GM10847 (cell line): ENCODE data around the gene SLC19A2.

Source experiments
- POLR2A ChIP-seq: IDR thresholded peaks from 2 replicates; pipeline ENCODE4 v1.6.1; 2011; ENCODE audit not compliant: insufficient read length; ENCODE audit errors: extremely low read depth

The SLC19A2 gene

DNA sequence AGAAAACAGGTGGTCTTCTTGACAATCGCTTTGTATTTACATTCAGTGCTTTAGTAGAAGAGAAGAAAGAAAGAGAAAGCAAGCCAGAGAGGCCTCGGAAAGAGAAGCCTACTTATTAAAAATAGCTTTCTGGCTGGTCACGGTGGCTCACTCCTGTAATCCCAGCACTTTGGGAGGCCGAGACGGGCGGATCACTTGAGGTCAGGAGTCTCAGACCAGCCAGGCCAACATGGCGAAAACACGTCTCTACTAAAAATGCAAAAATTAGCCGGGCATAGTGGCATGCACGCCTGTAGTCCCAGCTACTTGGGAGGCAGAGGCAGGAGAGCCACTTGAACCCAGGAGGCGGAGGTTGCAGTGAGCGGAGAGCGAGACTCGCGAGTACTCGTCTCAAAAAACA lies 1.8 kb upstream of the SLC19A2 start:
- TF ChIP-seq POLR2A = no peak

DNA sequence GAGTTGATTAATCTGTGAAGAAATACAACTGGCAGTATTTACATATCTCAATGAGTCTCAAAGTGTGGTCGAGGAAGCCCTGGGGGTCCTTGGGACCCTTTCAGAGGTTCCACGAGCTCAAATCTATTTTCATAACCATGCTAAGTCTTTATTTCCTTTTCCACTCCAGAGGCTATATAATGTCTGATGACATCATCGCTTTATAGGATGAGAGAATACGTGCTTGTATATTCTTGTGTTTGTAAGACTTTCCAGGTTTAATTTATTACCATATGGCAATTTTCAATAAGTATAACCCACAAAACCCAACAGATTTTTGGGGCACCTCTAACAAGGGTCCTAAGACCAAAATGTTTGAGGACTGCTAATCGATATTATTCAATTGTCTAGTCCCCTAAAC lies 1.4 kb upstream of the SLC19A2 start:
- no peak for TF ChIP-seq POLR2A

DNA sequence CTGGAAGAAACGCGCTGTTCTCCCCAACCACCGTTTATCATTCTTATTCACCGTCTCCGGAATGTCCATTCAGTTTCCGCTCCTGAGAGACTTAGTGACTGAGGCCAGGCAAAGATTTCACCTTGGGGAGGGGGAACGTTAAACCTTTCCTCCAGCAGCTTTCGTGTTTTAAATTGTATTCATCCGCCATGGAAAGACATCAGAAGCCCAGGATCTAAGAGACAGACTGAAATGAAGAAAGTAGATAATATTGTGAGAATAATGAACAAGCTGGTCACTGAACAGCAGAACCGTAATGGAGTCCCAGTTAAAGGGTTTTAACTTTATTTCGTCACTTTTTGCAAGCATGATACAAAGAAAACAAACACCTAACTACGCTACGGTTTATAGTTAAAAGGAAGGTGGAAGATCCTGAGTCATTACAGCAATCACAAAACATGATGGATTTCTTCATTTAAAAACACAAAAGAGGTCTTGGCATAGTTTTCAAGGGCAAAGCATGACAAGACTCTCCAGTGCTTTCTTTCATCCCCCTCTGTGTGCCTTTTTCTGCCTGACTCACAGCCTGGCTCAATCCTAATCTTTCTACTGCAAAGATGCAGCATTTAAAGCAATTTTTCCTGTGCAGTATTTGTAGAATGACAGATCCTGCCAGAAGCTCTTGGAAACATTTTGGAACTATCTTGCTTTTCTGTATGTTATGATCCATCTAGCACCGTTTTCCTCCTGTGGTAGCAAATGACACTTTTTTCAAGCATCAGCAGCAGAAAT lies 722 bp upstream of the SLC19A2 start:
- no peak for TF ChIP-seq POLR2A

DNA sequence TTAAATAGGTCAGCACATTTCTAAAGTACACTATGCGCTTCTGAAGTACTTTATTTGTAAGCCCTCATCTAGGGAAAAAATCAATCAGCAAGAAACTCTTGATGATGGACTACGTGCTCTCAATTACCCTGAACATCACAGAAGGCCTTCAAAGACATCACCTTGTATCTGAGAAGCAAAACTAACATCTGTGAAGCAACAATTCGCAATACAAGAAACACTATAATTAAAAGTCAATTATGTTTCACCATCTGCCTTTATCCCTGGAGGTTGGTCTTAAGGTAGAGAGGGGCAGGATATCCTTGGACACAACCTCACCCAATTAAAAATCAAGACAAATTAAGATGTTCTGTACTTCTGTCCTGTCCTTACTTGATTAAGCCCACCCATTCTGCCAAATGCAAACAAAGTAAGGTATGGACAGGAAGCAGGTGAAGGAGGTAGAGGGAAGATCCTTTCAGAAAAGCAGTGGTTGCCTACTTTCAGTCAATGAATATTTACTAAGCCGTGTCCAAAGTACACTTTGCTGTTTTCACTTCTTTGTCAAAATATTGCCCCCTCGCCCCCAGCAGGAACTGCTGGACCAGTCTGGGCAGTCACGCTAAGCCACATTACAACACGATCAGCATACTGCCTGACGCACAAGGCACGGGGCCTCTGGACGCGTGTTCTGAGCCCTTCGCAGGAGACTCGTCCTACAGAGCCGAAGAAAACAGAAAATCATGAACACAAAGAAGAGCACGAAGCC lies 887 bp downstream of the SLC19A2 start:
- no peak for TF ChIP-seq POLR2A

DNA sequence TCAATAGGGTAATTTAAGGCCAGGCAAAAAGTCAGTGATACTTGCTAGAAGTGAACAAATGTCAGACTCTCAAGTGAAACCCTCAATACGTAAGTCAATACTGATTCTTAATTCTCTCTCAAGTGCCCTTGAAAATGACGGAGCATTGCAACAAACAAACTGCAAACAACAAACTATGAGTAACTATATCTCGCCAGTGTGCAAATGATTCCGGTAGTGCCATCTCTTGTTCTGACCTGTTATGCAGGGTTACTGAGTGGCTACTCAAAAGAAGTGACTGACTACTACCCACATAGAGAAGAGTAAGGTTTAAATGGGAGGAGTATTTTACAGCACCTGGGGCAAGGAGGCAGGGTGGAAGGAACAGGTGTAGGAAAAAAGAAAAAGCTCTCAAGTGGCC lies 1.6 kb downstream of the SLC19A2 start:
- TF ChIP-seq POLR2A = no peak

DNA sequence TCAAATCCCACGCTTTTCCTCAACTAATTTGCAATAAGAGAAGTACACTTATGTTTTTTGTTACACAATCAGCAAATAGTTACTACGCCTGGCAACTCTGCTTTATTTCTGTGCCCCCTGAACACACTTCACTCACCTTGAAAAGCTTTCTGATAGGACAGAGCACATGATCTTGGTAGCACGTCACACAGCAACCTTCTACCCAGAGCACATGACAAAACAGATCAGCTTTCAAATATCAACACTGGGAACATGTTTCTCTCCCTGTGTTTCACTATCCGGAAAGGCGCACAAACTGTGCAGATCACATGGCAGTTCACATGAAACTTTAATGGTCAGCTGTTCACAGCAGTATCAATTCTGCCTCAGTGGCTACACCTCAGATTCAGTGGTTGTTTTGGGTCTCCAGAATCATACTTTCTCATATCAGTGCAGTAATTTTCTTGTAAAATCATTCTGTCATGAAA lies 2.2 kb downstream of the SLC19A2 start:
- no peak for TF ChIP-seq POLR2A

DNA sequence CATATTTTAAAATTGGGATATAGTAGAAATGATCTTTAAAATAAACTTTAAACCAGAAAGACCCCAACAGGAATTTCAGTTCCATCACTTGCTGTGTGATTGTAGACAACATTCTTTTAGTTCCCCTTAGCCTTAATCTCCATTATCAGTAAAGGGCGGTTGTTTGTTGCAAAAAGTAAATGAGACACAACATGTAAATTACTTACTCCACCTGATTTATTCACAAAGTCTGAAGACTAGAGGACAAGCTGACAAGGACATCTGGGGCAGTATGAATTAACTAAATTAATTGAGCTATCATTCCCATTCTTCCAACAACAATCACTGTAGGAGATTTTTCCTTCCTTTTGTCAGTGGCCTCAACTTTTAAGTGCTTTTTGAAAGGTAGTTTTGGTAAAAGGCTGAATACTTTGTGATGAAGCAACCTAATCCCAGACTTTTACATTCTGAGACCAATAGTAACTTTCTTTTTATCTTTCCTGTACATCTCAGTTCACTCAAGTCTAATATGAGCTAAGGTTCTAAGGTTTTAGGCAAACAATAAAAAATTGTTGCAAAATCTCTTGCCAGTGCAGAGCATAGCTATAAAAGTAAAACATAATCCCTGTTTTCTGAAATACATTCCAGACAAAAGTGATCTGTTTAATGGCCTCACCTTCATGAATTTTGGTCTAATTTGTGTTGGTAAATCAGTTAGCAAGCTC lies 6.2 kb downstream of the SLC19A2 start:
- no peak for TF ChIP-seq POLR2A

DNA sequence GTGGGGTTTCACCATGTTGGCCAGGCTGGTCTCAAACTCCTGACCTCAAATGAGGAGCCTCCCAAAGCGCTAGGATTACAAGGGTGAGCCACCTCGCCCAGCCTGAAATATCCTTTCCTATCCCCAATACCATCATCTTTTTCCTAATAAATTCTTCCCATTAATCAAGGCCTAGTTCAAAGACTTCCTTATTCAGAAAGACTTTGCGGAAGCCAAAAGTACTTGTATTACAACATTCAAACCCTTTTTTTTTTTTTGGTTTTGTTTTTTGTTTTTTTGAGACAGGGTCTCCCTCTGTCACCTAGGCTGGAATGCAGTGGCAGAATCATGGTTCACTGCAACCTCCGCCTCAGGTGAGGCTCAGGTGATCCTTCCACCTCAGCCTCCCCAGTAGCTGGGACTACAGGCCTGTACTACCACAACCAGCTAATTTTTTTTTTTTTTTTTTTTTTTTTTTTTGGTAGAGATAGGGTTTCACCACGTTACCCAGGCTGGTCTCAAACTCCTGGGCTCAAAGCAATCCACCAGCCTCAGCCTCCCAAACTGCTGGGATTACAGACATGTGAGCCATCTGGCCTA lies 7.6 kb downstream of the SLC19A2 start:
- TF ChIP-seq POLR2A = no peak

DNA sequence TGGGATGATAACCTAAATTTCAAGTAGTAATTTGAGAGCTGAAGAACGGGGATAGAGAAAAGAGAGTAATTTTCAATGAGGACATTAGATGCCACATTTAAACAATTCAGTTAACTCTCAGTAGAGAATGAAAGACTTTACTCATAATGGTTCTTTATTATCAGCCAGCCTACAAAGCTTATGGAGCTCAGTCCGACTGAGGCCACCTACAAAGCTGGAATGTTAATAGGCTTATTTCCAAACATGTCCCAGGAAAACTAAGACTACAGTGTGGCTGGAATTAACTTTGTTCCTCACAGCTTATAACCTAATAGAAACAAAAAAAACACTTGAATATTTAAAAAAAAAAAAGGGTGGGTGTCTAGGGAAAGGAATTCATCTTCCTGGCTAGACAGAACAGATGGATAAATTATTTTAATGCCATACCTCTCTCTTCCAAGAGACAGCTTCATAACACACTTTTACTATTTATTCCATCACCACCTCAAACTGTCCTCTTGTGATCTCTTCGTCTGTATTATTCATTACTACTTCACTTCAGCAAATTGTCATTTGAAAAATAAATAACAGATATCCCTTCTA lies 9.8 kb downstream of the SLC19A2 start:
- TF ChIP-seq POLR2A = no peak

DNA sequence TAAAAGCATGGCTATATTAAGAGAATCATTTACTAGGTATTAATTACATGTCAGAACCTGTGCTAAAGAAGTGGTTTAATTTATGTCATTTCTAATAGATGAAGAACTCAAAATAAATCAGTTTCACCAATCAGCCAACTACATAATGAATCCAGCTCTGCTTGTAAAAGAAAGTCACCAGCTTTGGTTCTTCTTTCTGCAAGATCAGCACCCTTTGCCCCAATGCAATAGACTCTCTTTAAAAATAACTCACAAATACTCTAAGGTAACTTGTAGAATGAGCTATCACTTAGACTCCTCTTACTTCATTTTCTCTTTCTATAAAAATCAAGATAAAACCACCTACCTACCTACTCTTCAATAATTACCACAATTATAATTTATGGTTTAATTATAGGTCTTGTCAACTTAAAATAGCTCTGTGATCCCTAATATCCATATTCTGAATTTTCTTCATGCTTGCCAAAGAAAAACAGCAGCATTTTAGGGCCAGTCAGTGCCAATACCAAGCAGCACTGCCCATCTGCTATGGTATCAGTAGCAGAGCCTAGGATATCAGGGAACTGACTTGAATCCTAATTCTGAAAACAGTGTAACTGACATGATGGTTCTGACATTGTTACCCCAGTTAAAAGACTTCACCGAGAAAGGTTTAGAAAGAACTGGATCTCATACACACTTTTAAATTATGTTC lies 11.3 kb downstream of the SLC19A2 start:
- TF ChIP-seq POLR2A = no peak

DNA sequence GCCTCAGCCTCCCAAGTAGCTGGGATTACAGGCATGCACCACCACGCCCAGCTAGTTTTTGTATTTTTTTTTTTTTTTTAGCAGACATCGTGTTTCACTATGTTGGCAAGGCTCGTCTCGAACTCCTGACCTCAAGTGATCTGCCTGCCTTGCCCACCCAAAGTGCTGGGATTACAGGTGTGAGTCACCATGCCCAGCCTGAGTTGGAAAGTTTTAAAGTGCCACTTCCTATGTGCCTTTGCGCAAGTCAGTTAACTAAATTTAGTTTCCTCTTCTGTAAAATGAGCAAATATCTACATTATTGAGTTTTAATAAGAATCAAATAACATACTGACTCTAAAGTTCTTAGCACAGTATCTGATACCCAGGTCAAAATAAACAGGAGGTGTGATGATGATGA lies 12.4 kb downstream of the SLC19A2 start:
- TF ChIP-seq POLR2A = no peak

DNA sequence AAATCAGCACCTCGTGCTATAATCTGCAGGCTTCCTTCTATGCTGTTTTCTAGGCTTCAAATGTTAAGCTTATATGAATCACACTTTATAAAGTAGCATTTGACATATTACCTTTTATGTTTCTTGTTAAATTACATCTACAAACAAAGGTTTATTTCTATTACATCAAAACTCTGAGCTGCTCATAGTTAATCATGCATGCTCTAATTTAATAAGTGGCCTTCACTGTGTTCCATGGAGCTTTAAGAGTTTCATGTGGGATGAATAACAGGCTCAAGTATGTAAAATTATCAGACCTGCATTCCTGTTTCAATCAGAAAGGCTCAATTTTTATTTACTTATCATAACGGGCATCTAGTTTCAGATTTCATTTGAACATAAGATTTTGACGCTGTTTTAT lies 13.0 kb downstream of the SLC19A2 start:
- no peak for TF ChIP-seq POLR2A

DNA sequence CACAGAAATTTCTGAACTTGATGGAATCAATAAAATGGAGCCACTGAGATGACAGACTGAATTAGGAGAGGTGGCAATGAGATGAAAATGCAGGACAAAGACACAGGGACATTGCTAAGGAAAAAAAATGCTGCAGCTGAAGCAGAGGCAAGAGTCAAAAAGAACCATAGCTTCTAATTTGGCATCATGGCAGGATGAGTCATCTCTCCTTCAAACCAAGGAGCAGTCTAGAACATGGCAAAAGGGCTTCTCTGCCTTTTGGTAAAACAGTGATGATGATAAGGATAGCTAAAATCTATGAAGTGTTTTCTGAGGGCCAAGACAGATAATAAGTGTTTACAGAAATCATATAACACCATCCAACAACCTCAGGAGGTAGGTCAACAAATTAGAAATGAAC lies 16.8 kb downstream of the SLC19A2 start:
- no peak for TF ChIP-seq POLR2A
